Ureter (tissue), 1 donor: ENCODE results near the gene NKAIN2. TPM values are rescaled to one million over a fixed set of nuclear protein-coding genes. Genes with fewer than 3 reads are reported as not detected.

Experiments
- DNase-seq: peaks from one replicate; pipeline ENCODE4 v3.0.0-alpha.2; 2020; ENCODE audit warnings: low spot score
- total RNA-seq: library from RNA; stranded (reverse); gene quantifications from one replicate; pipeline ENCODE4 v1.2.4, GENCODE V29; 2023
- donor health status: DM: yes; HTN: yes; CAD: no.

The NKAIN2 gene
- total RNA-seq, 1 donor from 2014 or later, result 0.73 TPM

DNA sequence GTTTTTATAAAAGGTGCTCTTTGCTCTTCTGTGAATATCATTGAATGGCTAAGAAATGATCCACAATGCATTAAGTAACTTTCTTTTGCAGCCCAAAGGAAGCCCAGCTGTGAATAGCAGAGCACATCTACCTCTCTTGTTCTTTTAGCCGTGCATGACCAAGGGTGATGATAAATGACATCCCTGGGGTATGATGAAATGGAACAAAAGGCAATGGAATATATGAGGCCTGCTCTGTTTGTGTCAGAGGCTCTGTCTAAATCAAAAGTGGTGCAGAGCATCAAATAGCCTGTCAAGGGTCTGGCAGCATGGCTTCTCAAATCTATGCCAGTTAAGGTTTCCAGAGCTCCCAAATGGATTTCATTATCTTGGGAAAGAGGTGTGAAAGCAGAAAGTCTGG is 796.0 kb downstream of the NKAIN2 start:
- DNase-seq, result no peak

DNA sequence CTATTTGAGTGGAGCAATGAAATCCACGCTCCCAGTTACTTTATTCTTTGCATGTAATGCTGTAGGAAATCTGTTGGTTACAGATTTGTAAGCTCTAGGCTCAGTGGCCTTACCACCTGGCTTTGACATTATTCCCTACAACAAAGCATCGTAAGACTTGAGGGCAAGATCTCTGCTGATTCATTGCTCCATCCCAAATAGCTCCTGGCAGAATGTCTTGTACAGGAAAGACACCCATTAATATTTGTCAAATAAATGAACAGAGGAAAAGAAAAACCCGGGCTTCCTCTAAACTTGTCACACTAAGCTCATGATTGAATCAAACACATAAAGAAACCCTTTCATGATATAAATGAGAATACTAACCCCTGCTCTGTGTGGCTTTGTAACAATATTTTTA is 801.1 kb downstream of the NKAIN2 start:
- no peak for DNase-seq

DNA sequence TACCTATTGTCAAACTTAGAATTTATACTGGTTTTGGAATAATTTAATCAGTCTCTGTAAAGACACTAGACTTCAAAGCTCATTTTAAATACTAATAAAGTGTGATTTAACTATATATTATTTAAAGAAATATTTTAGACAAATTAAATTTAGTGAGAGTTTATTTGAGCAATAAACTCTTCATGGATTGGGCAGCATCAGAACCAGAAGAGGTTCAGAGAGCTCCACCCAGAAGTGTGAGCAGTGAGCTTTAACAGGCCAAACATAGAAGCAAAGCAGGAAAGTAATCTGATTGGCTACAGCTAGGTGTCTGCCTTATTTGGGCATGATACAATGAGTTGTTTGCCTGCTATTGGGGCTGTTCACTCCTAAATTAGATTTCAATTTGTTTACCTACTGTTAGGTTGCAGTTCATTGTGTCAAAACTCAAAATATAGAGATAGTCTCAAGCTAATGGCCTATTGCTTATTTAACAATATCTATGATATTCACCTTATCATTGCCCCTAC is 803.5 kb downstream of the NKAIN2 start:
- DNase-seq, result no peak

DNA sequence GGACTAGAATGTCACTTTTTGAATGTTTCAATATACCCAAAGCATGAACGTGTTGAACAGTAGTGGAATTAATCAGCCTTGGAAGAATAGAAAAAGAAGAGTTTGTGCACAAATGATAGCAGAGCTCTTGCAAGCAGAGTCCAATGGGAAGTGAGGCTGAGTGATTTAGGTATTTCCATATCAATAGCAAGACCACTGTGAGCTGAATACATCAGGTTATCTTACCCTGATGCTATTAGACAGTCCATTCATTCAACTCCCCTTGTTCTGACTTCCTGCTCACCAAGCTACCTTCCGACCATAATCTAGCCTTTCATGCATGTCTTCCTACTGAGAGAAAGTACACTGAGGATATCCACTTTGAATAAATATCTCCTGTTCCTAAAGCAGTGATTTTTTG is 809.4 kb downstream of the NKAIN2 start:
- no peak for DNase-seq

DNA sequence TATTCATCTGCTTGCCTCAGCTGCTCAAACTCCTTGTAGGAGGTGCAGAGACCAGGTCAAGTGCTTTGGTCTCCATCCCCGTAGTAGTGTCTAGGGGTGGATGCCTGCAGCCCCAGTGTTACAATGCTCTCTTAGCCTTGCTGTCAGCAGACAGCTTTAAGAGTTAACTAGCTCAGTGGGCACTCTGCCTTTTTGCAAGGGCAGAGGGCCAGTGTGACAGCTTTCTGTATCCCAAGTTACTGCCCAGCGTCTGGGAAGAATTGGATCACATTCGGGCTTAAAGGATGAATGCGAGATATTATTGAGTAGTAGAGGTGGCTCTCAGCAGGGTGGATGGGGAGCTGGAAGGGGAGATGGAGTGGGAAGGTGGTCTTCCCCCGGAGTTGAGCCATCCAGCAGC is 818.7 kb downstream of the NKAIN2 start:
- DNase-seq, result no peak

DNA sequence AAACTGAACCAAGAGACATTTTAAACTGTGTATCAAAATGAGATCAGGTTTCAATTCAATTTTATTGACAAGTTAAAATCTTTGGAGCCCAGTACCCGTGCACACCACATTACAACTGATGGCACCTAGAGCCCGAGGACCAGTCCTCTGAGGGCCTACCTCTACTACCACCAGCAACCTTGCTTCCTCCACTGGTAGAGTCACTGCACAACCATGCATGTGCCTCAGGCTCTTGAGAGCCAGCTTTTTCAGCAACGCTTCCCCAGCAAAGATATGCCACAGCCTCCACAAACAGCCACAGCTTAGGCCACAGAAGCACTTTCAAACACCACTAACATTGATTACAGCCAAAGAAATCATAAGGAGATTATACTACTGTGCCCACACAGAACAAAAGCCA is 830.0 kb downstream of the NKAIN2 start:
- DNase-seq, result no peak

DNA sequence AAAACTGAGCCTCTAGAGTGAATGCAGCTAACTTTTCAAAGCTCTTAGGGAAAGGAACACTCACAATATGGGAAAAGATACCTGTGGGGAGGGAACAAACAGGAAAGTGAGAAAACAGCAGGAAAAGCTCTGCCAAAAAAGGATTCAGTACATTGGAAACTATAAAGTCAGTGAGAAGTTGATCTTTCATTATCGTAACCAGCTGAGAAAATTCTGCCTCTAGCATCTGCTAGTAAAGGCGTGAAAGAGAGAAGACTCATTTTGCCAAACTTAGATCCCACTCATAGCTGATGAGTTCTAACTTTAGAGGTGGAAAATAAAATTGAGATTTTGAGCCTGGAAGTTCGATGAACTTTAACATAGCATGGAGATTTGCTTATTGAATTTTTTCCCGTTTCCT is 836.8 kb downstream of the NKAIN2 start:
- DNase-seq, result no peak

DNA sequence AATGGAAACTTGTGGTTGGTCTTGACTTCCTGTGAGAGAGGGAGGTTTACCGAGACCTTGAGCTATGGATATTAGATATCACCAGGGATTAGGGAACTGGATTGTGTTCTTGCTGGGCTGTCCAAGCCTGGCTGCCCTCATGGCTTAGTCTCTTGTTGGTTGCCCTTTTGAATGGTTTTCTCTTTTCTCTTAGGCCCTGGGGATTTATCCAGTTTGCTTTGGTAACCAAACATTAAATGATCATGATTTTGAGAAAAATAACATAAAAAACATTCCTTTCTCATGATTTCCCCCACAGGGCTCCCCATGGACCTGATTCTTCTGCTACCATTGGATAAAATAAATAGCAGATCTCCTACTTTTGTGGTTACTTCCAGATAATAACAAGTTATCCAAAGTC is 852.2 kb downstream of the NKAIN2 start:
- no peak for DNase-seq

DNA sequence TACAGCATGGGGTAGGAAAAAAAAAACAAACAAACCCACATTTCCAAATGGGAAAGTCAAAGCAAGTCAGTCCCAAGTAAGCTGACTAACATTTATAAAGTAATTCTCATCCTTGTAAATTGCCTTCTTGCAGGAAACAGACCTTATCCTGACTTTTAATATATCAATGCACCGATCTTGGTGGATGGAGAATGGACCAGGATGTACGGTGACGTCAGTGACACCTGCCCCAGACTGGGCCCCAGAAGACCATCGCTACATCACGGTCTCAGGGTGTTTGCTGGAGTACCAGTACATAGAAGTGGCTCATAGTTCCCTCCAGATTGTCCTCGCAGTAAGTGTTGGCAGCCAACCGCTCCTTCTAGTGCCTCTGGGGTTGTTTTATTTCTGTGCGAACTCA is 854.4 kb downstream of the NKAIN2 start:
- DNase-seq, result no peak

DNA sequence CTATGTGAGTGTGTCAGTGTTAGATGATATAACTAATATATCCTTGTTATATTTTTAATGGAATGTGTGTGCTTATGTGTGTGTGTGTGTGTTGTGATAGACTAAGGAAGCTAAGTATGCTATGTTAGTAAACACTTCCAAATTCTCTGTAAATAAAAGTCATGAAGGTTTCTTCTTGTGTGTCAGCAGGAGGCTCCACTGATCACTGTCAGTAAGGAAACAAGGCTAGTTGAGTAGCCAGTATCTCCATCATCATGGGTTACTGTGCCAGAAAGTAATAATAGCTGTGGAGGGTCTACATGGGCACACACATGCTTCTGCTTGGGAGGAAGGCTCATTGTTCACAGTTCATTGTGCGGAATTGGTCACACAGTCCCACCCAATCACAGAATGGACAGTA is 855.8 kb downstream of the NKAIN2 start:
- DNase-seq, result no peak

DNA sequence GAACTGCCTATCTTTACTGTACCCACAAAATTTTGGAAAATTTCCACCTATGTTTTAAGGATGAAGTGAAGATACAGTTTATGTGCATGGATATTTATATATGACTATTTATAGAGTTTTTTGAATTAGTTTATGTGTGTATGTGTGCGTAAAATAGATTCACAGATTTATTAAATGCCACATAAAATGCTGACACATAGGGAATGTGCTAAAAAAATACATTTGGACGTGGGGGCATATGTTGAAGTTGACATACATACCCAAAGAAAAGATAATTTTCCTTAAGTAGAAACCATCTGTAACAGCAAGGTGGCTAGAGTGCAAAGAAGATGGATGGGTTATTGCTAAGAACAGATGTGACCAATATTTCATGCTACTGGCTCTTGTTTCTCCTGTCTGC is 856.5 kb downstream of the NKAIN2 start:
- no peak for DNase-seq

DNA sequence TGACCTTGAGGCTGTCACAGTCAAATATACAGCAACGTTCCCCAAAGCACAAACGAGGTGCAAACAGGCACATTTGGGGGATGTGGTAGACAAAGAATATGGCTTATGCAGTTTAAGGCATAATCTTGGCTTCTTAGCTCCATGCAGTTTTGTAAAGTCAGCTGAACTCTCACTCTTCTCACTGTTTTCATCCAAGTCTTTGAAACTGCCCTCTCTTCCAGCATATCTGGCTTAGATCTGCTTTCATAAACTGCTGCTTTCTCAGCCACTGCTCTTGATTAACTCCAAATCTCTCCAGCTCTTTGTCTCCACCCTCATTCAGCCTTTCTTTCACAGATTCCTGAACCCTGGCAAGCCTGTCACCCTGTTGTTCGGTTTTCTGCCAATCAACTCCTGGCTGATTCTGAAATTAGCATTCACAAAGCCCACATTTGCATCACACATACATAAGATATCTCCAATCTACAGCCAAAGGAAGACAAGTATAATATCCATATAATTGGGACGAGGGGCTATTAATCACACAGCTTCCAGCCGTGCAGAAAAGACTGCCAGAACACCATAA is 857.5 kb downstream of the NKAIN2 start:
- no peak for DNase-seq

DNA sequence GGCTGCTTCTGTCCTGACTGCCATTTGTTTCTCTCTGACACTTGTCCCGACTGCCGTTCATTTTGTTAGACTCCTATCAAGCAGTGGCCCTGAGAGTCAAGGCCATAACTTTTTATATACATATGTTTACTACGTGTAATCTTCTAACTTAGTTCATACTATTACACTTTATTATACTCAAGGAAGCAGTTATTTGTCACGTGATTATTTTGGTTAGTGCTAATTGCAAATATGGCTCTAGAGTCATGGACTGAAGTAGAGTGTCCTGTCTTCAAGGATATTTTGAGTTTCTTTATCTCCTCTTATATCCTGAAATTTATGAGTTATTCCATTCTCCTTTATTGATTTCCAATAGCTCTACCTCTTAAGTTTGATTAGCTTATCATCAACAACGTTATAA is 864.4 kb downstream of the NKAIN2 start:
- DNase-seq, result no peak

DNA sequence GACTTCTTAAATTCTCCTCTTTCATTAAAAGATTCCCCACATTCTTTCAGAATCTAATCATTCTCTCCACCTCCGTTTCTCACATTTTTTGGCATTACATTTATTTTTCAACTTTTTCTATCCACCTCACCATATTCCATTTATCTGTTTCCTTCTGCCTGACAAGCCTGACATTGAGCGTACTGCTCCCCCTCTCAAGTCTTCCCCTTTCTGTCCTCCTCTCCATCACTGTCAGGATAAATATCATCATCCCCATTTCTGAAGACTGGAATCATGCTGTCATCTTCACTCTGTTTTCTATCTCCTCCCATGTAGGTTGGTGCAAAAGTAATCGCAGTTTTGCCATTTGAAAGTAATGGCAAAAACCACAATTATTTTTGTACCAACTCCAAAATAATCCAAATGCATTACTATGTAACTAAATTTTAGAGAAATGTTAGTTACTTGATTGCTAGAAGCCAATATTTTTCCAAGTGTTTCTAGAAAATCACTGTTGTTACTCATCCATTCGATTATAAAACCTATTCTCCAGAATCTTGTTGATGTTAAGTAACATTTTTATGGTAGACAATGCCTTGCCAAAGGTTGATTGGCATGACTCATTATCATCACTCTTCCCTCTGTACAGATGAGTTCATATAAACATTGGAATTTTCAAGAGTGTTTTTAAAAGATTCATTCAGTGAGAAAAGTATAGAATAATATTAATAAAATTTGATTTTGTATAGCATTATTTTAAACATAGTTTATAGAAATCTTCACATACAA is 866.2 kb downstream of the NKAIN2 start:
- DNase-seq, result no peak

DNA sequence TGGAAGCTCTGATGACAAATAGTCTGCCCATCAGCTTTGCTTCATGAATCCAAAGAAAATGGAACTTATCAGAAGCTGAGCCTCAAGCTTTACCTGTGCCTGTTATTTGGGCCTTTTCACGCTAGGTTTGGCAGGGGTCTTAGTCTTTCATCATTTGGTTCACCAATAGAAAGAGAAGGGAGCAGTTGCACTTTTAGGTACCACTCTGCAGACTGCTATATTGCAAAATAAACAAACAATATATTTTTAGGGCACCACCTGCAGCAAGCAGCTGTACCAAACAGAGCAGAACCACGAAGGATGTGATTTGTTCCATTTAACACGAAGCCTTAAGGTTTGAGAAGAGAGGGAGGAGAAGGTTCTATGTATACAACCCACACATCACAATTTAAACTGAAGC is 867.1 kb downstream of the NKAIN2 start:
- DNase-seq, result no peak

DNA sequence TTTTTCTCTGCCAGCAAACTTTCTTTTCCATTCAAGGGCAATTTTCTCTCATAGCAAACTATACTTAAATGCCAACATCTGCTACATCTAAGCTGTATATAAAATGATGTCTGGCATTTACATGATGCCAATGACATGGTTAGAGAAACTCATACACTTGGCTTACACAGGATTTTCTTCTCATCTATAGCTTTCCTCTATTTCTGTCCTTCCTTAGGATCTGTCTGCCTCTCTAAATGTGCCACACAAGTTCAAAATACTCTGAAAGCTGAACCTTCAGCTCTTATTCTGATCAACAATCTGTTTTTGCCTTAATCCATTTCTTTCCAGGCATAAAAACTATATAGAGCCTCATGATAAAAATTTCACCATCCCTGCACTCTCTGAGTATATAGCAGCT is 867.7 kb downstream of the NKAIN2 start:
- DNase-seq, result no peak

DNA sequence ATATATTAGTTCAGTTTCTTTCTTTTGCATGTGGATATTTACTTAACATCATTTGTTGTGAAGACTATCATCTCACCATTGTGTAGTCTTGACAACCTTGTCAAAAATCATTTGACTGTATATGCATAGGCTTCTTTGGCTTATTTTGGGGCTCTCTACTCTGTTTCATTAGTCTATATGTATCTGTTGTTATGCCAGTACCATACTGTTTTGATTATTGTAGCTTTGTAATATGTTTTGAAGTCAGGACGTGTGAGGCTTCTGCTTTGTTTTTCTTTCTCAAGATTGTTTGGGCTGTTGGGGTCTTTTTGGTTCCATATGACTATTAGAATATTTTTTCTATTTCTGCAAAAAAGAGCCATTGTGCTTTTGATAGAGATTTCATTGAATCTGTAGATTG is 870.4 kb downstream of the NKAIN2 start:
- no peak for DNase-seq

DNA sequence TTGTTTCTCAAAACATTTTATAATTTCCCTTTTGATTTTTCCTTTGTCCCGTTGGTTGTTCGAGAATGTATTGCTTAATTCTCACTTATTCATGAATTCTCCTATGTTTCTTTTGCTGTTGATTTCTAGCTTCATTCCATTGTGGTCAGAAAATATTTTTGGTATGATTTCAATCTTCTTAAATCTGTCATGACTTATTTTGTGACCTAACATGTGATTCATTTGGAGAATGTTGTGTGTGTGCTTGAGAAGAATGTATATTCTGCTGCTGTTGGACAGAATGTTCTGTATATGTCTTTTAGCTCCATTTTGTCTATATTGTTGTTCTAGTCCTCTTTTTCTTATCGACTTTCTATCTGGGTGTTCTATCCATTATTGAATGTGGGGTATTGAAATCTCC is 872.4 kb downstream of the NKAIN2 start:
- DNase-seq, result no peak

DNA sequence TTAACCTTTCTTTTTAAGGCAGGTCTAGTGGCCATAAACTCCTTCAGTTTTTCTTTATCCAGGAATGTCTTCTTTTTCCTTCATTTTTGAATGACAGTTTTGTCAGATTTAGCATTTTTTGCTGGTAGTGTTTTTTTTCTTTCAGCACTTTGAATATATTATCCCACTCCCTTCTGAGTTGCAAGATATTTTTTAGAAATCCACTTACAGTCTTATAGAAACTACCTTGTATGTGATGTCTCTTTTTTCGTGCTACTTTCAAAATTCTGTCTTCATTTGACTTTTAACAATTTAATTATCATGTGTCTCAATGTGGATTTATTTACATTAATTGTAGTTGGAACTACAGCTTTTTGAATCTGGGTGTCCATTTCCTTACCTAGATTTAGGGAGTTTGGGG is 874.2 kb downstream of the NKAIN2 start:
- no peak for DNase-seq

DNA sequence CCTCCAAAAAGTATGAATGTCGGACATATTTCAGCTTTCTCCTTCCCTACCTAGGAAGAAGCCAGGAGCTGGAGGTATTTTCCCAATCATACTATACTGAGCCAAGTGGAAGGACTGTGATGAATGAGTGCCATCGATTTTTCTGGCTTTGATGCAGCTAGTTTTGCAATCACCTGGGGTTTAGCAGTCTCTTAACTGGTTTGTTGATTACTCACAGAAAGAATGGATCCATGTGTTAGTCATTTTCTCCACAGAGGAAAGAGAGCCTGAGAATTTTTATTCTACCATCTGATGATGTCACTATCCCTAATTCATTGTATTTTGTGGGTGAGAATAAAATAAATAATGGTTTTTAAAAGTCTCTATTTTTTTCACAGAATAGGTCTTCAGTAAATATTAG is 875.7 kb downstream of the NKAIN2 start:
- no peak for DNase-seq

DNA sequence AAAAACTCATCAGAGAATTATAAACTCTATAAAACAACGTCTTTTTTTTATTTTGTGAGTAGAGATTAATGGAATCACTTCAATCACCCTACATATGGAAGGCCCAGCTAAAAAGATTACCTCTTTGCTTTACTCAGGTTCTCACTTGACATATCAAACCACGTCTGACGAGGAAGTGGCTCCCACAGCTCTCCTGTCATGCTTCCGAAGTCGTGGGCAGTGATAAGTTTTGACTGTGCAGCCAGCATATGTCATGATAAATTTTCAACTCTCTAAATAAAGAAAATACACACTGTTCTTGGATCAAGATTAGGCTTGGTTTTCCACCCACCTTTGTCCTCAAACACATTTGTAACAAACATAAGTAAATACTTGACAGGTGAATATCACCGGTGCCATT is 879.1 kb downstream of the NKAIN2 start:
- DNase-seq, result no peak

DNA sequence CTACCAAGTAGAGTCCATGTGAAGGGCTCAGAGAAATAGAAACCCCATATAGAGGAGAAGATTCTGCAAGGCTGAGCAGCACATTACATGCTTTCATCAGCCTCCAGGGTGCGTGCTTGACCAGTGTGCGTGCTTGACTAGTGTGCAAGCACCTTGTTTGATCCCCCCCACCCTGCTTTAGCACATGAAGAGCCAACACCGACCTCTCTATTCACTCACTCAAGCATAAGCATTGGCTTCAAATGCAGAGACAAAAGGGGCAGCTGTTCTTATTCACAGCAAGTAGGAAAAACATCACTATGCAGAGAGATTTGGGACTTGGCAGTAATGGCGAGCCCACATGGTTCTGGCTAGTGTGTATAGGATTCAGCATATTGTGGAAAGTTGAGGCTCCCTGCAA is 879.8 kb downstream of the NKAIN2 start:
- DNase-seq, result no peak

DNA sequence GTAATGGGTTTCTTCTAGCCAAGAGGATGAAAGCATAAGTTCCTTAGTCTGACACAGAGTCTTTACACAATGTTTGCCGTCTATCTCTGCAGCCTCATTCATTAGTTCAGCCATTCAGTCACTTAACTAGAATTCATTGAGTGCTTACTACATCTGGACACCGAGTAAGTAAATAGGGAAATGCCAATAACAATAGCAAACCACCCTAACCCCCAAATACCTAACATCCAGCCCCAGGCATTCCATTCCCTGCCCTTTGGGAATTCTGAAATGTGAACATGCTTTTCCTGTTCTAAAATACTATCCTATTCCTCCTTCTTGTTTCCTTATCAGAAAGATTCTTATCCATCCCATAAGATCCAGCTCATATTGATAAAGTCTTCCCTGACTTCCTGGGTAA is 881.0 kb downstream of the NKAIN2 start:
- DNase-seq, result no peak

DNA sequence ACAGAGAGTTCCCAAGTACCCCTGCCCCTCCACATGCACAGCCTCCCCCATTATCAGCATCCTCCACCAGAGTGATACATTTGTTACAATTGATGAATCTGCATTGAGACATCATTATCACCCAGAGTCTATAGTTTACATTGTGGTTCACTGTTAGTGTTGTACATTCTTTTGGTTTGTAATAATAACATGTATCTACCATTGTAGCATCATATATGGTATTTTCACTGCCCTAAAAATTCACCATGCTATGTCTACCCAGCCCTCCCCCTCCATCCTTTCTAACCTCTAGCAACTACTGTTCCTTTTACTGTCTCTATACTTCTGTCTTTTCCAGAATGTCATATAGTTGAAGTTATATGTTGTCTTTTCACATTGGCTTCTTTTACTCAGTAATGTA is 884.7 kb downstream of the NKAIN2 start:
- DNase-seq, result no peak
